D721Med (cell line): ENCODE data around the gene RSAD2.

Experiments used
- DNase-seq: peaks from one replicate; pipeline ENCODE4 v3.0.0; 2011; ENCODE audit warnings: low spot score; ENCODE audit not compliant: insufficient read length
- FAIRE-seq: peaks from 2 replicates; lab custom pipeline; 2011; peaks lifted over from hg19 to GRCh38; lab: Jason Lieb, UNC
- CTCF ChIP-seq: IDR thresholded peaks from 2 replicates; pipeline ENCODE4 v1.5.1; 2012; ENCODE audit warnings: mild to moderate bottlenecking, control low read depth; ENCODE audit not compliant: insufficient read depth; ENCODE audit errors: missing control alignments

RSAD2 gene

GRCh38 chr2:6911721-6912120 is 34.1 kb downstream of the RSAD2 start:
- DNase-seq (no peak), FAIRE-seq (no peak)
- no peak for TF ChIP-seq CTCF

GRCh38 chr2:6913415-6914157 is 36.0 kb downstream of the RSAD2 start:
- DNase-seq, result no peak
- TF ChIP-seq CTCF, result no peak
- no peak for FAIRE-seq

GRCh38 chr2:6914828-6915227 is 37.3 kb downstream of the RSAD2 start:
- TF ChIP-seq CTCF, result no peak
- DNase-seq, result no peak
- no peak for FAIRE-seq

- TF ChIP-seq CTCF, result no peak
- no peak for DNase-seq
- no peak for FAIRE-seq
Observed at GRCh38 chr2:6915399-6915798, 37.8 kb downstream of the RSAD2 start.

GRCh38 chr2:6916224-6916623 is 38.6 kb downstream of the RSAD2 start:
- DNase-seq (no peak), FAIRE-seq (no peak)
- no peak for TF ChIP-seq CTCF

GRCh38 chr2:6916736-6917070 is 39.1 kb downstream of the RSAD2 start:
- DNase-seq (no peak), FAIRE-seq (no peak)

More at GRCh38 chr2:6916736-6917070, 39.1 kb downstream of the RSAD2 start:
- no peak for TF ChIP-seq CTCF
